Vagina (tissue), 2 donors: ENCODE data around the gene FBXO39.

ENCODE experiments used
- CTCF ChIP-seq, 3 experiments: fragments of 450-650 bp in 2 of 3; fragments of 200-600 bp in 1 of 3; sonication (generic) in 1 of 3; IDR thresholded peaks; one replicate each; pipeline ENCODE4 v1.5.1; 2017 to 2019; ENCODE audit warnings: antibody characterized with exemption in 3 of 3, mild to moderate bottlenecking in 2 of 3, moderate library complexity in 2 of 3
- POLR2A ChIP-seq, 2 donors: fragments of 450-650 bp; IDR thresholded peaks; one replicate each; pipeline ENCODE4 v1.6.1; 2017; ENCODE audit warnings: antibody characterized with exemption in 2 of 2, mild to moderate bottlenecking in 2 of 2, moderate library complexity in 2 of 2
- POLR2AphosphoS5 ChIP-seq, 2 donors: sonication (generic); formaldehyde crosslinking; IDR thresholded peaks; one replicate each; pipeline ENCODE4 v1.9.0; 2017; ENCODE audit warnings: antibody characterized with exemption in 2 of 2, mild to moderate bottlenecking in 2 of 2, low read depth in 1 of 2; ENCODE audit not compliant: insufficient read depth in 1 of 2

DNA sequence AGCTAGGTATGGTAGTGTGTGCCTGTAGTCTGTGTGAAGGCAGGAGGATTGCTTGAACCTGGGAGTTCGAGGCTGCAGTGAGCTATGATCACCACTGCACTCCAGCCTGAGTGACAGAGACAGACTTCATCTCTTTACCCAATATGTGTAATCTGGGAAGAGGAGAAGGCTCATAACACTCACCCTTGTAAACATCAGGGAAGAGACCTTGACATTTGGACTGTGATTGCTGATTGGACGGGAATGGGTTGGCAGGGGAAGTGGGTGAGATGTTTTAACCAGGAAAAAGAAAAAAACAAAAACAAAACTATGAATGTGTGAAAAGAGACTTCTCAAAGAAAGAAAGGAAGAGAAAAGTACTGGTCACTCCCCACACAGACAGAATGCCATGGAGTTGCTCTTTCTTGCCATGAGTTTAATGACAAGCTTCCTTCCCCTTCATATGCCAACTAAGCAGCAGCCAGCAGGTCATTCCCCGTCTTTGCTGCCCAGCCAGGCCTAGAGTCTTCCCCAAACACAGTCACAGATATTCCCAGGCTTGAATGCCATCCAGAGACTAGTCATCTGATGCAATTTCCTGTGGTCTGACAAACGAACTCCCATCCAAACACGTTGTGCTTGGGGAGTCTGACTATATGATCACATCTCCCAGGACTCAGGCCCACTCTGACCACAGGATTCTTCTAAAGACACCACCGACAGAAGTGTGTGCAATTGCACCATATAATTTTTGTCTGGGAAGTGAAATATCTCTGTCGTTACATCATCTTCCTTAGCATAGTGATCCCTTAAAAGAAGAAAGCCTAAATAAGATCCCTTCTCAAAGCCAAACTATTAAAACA, 23.7 kb upstream of the FBXO39 start:
- TF ChIP-seq POLR2AphosphoS5 (IDR thresholded peaks at IDR 0.05; ENCODE audit: insufficient read depth in 1 of 2, low read depth in 1 of 2) (no peak), CTCF (IDR thresholded peaks at IDR 0.05) (no peak), POLR2A (IDR thresholded peaks at IDR 0.05) (no peak)
